Fibroblast of villous mesenchyme (primary cell): ENCODE results near the gene ARID1B. TPM values are rescaled to one million over a fixed set of nuclear protein-coding genes. Genes with fewer than 3 reads are reported as not detected.

Experiments
- DNase-seq: peaks from one replicate; pipeline ENCODE4 v3.0.0-alpha.2; 2010; ENCODE audit warnings: low read depth
- H3K4me3 ChIP-seq: 2 replicates; pipeline ENCODE4 v1.5.1; 2011; ENCODE audit warnings: low read depth, mild to moderate bottlenecking, low read length
- CTCF ChIP-seq: IDR thresholded peaks from 2 replicates; pipeline ENCODE4 v1.5.1; 2012; ENCODE audit warnings: low read depth, mild to moderate bottlenecking, low read length; ENCODE audit not compliant: insufficient read depth
- total RNA-seq: library from RNA; depleted of rRNA; stranded (reverse); fragments of >200 nt; gene quantifications from 2 replicates; pipeline ENCODE4 v1.2.3, GENCODE V29; 2012

ARID1B gene
- total RNA-seq, 1 donor = 41.0 TPM

GRCh38 chr6:157171801-157172200 is 394.6 kb downstream of the ARID1B start:
- H3K4me3 ChIP-seq = no peak overlapping the region
- DNase-seq = no peak
- TF ChIP-seq CTCF = no peak

DNA sequence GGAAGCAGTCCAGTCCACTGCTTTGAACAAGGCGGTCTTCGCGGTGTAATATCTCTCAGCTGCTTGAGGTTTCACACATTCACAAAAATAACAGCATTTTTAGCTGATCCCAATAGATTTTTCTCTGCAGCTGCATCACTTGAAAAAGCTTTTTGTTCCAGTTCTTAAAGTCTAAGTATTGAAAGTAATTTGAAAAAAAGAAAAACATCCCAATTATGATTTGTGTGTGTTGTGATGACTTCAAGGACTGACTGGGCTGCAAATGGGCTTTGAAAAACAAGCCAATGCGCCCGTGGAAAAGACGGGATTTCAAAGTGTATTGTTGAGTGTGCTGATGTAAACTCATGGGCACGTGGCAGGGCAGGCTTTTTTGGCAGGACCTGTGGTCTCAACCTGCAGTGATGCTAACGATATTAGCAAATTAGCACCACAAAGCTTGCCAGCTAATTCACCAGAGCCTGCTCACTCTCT is 395.1 kb downstream of the ARID1B start:
- TF ChIP-seq CTCF = no peak
- no peak overlapping the region for H3K4me3 ChIP-seq
- DNase-seq = no peak

DNA sequence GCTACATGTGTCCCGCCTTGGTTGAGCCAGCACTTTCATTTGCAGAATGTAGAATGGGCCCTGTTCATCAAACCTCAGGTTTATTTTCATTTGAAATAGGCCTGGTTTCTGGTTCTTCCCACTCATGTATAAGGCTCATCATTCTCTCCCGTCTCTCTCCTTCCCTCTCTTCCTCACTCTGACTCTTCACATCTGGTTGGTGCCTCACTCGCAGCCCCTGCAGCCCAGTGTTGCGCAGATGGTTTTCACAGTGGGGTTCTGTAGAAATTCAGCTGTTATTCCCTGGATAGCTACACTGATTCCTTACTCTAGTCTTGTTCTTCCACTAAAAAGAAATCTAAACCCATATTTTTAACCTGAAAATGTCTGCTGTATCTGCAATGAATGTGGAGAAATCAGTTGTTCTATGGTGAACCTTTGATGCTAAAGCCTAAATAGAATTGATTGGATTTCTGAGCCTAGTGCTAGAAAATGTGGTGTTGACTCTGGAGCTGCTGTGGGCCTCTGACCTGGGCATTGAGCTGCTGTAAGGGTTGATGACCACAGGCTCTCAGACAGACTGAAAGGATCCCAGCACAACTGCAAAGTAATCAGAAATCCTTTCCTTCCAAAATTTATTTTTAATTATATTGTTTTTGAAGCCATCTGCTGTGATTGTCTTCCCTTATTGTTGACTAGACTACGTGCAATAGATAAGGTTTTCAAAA is 395.8 kb downstream of the ARID1B start:
- H3K4me3 ChIP-seq = no peak overlapping the region
- DNase-seq = no peak
- TF ChIP-seq CTCF = no peak

DNA sequence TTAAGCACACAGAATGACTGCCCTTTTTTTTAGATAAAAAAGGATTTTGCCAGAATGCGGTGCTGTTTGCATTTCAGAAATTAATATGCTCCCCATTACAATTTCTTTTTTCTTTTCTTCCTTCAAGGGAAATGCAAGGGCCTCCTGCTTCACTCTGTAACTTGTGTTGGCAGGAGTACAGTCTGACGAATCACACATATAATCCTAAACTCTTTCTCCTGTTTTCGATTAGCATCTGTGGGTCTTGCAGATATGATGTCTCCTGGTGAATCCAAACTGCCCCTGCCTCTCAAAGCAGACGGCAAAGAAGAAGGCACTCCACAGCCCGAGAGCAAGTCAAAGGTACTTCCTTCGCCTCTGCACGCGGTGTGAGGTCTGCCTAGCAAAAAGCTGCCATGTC is 396.6 kb downstream of the ARID1B start:
- no peak for TF ChIP-seq CTCF
- no peak overlapping the region for H3K4me3 ChIP-seq
- no peak for DNase-seq

DNA sequence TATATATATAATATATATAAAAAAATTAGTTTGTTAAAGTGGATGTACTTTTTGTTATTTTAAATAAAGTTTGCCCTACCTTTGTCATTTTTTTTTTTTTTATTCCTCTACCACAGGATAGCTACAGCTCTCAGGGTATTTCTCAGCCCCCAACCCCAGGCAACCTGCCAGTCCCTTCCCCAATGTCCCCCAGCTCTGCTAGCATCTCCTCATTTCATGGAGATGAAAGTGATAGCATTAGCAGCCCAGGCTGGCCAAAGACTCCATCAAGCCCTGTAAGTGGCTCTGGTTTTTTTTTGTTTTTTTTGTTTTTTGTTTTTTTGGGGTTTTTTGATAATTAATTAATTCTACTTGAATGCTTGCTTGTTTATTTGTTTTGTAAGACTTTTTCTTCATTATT is 397.6 kb downstream of the ARID1B start:
- TF ChIP-seq CTCF = no peak
- no peak overlapping the region for H3K4me3 ChIP-seq
- no peak for DNase-seq

GRCh38 chr6:157177731-157178336 is 400.7 kb downstream of the ARID1B start:
- DNase-seq = no peak
- TF ChIP-seq CTCF = no peak
- H3K4me3 ChIP-seq = no peak overlapping the region
